Stomach (tissue), 9 donors: ENCODE results near the gene PLPP1. TPM values are rescaled to one million over a fixed set of nuclear protein-coding genes. Genes with fewer than 3 reads are reported as not detected.

ENCODE experiments used
- DNase-seq, 2 donors: peaks; one replicate each; pipeline versions ENCODE4 v3.0.0 to v3.0.0-alpha.2; 2013 to 2019
- H3K27ac ChIP-seq, 5 donors: fragments of 200-600 bp in 4 of 5; sonication (generic) in 4 of 5; one replicate each; pipeline ENCODE4 v1.5.1; 2013 to 2019; ENCODE audit warnings: mild to moderate bottlenecking in 1 of 5, moderate library complexity in 1 of 5
- H3K27me3 ChIP-seq, 3 donors: fragments of 200-600 bp; sonication (generic); one replicate each; pipeline ENCODE4 v1.5.1; 2017 to 2019; ENCODE audit warnings: mixed run types in 1 of 3
- H3K36me3 ChIP-seq, 4 donors: fragments of 200-600 bp; sonication (generic); 1 replicate in 3 of 4; 2 replicates in 1 of 4; pipeline ENCODE4 v1.5.1; 2016 to 2019
- H3K4me1 ChIP-seq, 4 donors: fragments of 200-600 bp; sonication (generic); one replicate each; pipeline ENCODE4 v1.5.1; 2016 to 2019
- H3K4me3 ChIP-seq, 4 donors: fragments of 200-600 bp; sonication (generic) in 3 of 4; one replicate each; pipeline ENCODE4 v1.5.1; 2016 to 2019; ENCODE audit warnings: mild to moderate bottlenecking in 1 of 4
- H3K9me3 ChIP-seq, 4 donors: fragments of 200-600 bp; sonication (generic); one replicate each; pipeline ENCODE4 v1.5.1; 2016 to 2019
- CTCF ChIP-seq, 7 experiments: fragments of 450-650 bp in 4 of 7; fragments of 200-600 bp in 3 of 7; sonication (generic) in 3 of 7; IDR thresholded peaks; one replicate each; pipeline ENCODE4 v1.5.1; 2016 to 2019; ENCODE audit warnings: antibody characterized with exemption in 7 of 7, control low read depth in 2 of 7, mild to moderate bottlenecking in 1 of 7
- EP300 ChIP-seq: sonication (generic); formaldehyde crosslinking; IDR thresholded peaks from one replicate; pipeline ENCODE4 v1.6.1; 2017; ENCODE audit warnings: antibody characterized with exemption
- POLR2A ChIP-seq, 4 donors: fragments of 450-650 bp; IDR thresholded peaks; one replicate each; pipeline ENCODE4 v1.6.1; 2016; ENCODE audit warnings: antibody characterized with exemption in 4 of 4, control low read depth in 2 of 4, mild to moderate bottlenecking in 1 of 4, moderate library complexity in 1 of 4
- POLR2AphosphoS5 ChIP-seq, 3 donors: sonication (generic); formaldehyde crosslinking; IDR thresholded peaks; one replicate each; pipeline ENCODE4 v1.6.1; 2016; ENCODE audit warnings: antibody characterized with exemption in 3 of 3
- WGBS, 5 donors: extraction: QIAGEN DNeasy Blood & Tissue Kit in 3 of 5; methylation state at CpG; one replicate each; pipeline versions ENCODE4 v1.1.5 to v1.1.7; 2013 to 2018; 5-methylcytosine and 5-hydroxymethylcytosine counted together
- intact Hi-C: fragments of 100-400 bp; cut with DNase I; formaldehyde crosslinking; loops from one replicate; pipeline ENCODE4 v1.15.1; 2023; ENCODE audit warnings: low total_unique reads
- polyA plus RNA-seq, 3 donors: library from polyadenylated mRNA; stranded (reverse); fragments of 200-250 nt; gene quantifications; one replicate each; pipeline ENCODE4 v1.2.3, GENCODE V29; 2013
- total RNA-seq, 5 donors: library from RNA; depleted of rRNA; stranded (reverse); fragments of >200 nt; gene quantifications; one replicate each; pipeline versions ENCODE4 v1.1.0 to v1.2.3, GENCODE V29; 2014 to 2016
- donor health status: healthy with polysubstance abuse.
- donor health status: Bipolar disorder and iron deficiency.
- donor health status: healthy.

PLPP1 gene
- total and polyA plus RNA-seq, 8 donors: 29.5 to 592 (median 79.8) TPM

GRCh38 chr5:55578771-55579170, 44.0 kb upstream of the PLPP1 start:
- DNase-seq: no peak
- Histone ChIP-seq H3K36me3 (no peaks in the 10 kb centered on the region), H3K27ac (peak overlapping the region in 3 of 5 donors; percentile 15 to 75 (median 34)), H3K4me3 (no peak overlapping the region), H3K4me1 (peaks cover 12 to 54% (median 26%) of the 10 kb centered on the region in 4 donors), H3K27me3 (no peaks in the 10 kb centered on the region), H3K9me3 (no peaks in the 10 kb centered on the region)
- no peak for TF ChIP-seq CTCF (IDR thresholded peaks at IDR 0.05)
- no peak for TF ChIP-seq POLR2A (IDR thresholded peaks at IDR 0.05)
- no peak for TF ChIP-seq EP300
- TF ChIP-seq POLR2AphosphoS5 (IDR thresholded peaks at IDR 0.05): no peak
- intact Hi-C loops: no loop called here

DNA sequence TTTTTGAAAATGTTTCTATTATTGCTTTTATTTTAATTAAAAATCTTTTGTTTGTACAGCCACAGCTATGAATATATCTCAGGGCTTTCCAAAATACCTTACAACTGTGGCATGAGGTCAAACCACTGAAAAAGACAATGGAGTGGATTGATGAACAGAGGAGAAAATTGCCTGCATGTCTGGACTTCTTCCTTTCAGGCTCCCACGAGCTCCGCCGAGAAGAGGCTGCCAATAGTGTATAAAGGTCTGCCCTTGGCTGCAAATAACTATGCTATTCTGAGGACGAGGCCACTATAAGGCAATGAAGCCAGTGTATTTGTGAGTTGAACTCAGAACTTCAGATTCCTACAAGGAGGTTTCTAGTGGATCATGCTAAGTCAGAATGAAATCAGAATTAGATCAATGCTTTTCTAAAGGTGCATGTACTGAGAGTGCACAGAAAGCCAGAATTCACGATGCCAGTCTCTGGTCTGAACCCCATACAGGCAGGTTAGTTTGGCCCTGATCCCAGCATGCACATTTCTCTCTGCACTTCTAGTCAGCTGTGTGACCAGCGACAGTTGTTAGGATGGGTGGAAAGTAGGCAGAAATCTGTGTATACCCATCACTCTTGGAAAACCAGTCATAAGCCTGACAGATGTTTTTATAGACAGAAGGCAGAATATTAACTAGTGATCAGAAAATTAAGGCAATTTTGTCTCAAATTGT, 42.7 kb upstream of the PLPP1 start:
- H3K4me1 ChIP-seq: peaks cover 12 to 44% (median 24%) of the 10 kb centered on the region in 4 donors
- peak overlapping the region in 4 of 5 donors; percentile 9 to 75 (median 56) for H3K27ac ChIP-seq
- WGBS, 5 donors: 35 to 55% (median 41%) methylated on average over 6 of the region's 6 CpGs
- H3K36me3 ChIP-seq: no peaks in the 10 kb centered on the region
- H3K4me3 ChIP-seq: no peak overlapping the region
- H3K27me3 ChIP-seq: no peaks in the 10 kb centered on the region
- peak in 1 of 2 donors; percentile 73 for DNase-seq
- no peaks in the 10 kb centered on the region for H3K9me3 ChIP-seq
- TF ChIP-seq POLR2AphosphoS5 (IDR thresholded peaks at IDR 0.05) (peak in 1 of 3 donors; percentile 31), CTCF (IDR thresholded peaks at IDR 0.05) (no peak)
- intact Hi-C loops: no loop called here

DNA sequence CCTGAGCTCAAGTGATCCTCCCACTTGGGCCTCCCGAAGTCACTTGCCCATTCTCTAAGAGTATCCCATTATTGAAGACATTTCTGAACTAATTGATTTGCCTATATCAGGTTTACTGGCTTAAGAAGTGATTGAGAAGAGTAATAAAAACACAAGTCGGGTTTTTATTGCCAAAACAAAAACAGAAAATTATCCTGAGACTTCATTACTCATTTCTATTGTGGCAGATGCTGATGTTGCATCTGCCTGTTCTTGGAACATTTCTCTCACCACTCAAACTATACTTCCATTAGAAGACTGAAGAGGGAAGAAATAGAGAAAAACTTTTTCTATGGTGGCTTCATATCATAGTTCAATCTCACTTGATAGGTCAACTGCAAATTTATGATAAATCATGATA, 41.9 kb upstream of the PLPP1 start:
- Histone ChIP-seq H3K27ac (peak overlapping the region in 3 of 5 donors; percentile 42 to 75 (median 71)), H3K4me1 (peaks cover 15 to 45% (median 27%) of the 10 kb centered on the region in 4 donors), H3K36me3 (no peaks in the 10 kb centered on the region), H3K27me3 (no peaks in the 10 kb centered on the region), H3K4me3 (no peak overlapping the region), H3K9me3 (no peaks in the 10 kb centered on the region)
- intact Hi-C loops: no loop called here
- 60 to 77% (median 73%) methylated on average over 2 of the region's 2 CpGs for WGBS, 5 donors
- TF ChIP-seq POLR2A (IDR thresholded peaks at IDR 0.05) (no peak), EP300 (no peak), POLR2AphosphoS5 (IDR thresholded peaks at IDR 0.05) (no peak), CTCF (IDR thresholded peaks at IDR 0.05) (no peak)
- DNase-seq: no peak

DNA sequence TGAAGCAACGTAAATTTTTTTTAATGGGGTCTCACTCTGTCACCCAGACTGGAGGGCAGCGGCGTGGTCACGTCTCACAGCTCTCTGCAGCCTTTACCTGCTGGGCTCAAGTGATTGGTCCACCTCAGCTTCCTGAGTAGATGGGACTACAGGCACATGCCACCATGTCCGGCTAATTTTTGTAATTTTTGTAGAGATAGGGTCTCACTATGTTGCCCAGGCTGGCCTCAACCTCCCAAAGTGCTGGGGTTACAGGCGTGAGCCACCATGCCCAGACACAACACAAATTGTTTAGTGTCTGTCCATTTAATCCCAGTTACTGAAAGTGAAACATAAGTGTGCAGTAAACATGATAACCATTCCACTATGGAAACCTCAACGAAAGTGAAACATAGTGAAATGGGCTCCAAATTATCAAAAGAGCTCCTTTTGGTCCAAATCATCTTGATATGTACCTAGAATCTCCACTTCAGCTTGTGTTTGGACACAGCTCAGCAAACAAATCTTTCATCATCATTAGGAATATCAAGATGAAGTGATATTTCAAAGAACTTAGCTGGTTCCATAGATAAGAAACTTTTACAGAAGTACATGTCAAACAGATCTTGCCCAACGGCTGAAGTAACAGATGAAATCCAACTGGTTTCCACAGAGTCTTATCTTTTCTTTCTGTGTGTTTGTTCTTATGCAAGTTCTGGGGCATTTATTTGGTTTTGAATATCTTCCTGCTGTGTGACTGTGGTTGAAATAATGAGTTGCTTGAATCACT, 41.2 kb upstream of the PLPP1 start:
- TF ChIP-seq CTCF (IDR thresholded peaks at IDR 0.05) (no peak), POLR2AphosphoS5 (IDR thresholded peaks at IDR 0.05) (peak in 1 of 3 donors; percentile 21)
- Histone ChIP-seq H3K27ac (peak overlapping the region in 3 of 5 donors; percentile 10 to 75 (median 71)), H3K9me3 (no peaks in the 10 kb centered on the region), H3K36me3 (no peaks in the 10 kb centered on the region), H3K27me3 (no peaks in the 10 kb centered on the region), H3K4me3 (no peak overlapping the region), H3K4me1 (peaks cover 15 to 45% (median 27%) of the 10 kb centered on the region in 4 donors)
- intact Hi-C loops: no loop called here
- WGBS, 5 donors: 76 to 82% (median 78%) methylated on average over 8 of the region's 8 CpGs
- no peak for DNase-seq
